ENCODE data around the gene HPRT1.

HPRT1 gene

GRCh38 chrX:134476284-134476683, 16.3 kb downstream of the HPRT1 start:
- DNase-seq (ENCODE audit: low spot score) = no peak

GRCh38 chrX:134478374-134478773, 18.4 kb downstream of the HPRT1 start:
- no peak for DNase-seq (ENCODE audit: low spot score)

GRCh38 chrX:134480061-134480460, 20.1 kb downstream of the HPRT1 start:
- DNase-seq (ENCODE audit: low spot score) = no peak

GRCh38 chrX:134481339-134481738, 21.4 kb downstream of the HPRT1 start:
- DNase-seq (ENCODE audit: low spot score) = no peak

GRCh38 chrX:134482371-134482770, 22.4 kb downstream of the HPRT1 start:
- no peak for DNase-seq (ENCODE audit: low spot score)

GRCh38 chrX:134484039-134484438, 24.1 kb downstream of the HPRT1 start:
- peak; percentile 73 for DNase-seq (ENCODE audit: low spot score)

- DNase-seq (ENCODE audit: low spot score) = no peak
Observed at GRCh38 chrX:134501941-134502340, 42.0 kb downstream of the HPRT1 start.

GRCh38 chrX:134502686-134503085, 42.7 kb downstream of the HPRT1 start:
- DNase-seq (ENCODE audit: low spot score) = no peak

- no peak for DNase-seq (ENCODE audit: low spot score)
Observed at GRCh38 chrX:134512566-134512965, 52.6 kb downstream of the HPRT1 start.

GRCh38 chrX:134513091-134513490, 53.1 kb downstream of the HPRT1 start:
- no peak for DNase-seq (ENCODE audit: low spot score)

GRCh38 chrX:134520860-134521390, 61.0 kb downstream of the HPRT1 start:
- peak; percentile 30 for DNase-seq (ENCODE audit: low spot score)

GRCh38 chrX:134524181-134524580, 64.2 kb downstream of the HPRT1 start:
- no peak for DNase-seq (ENCODE audit: low spot score)

- no peak for DNase-seq (ENCODE audit: low spot score)
Observed at GRCh38 chrX:134525086-134525792, 65.3 kb downstream of the HPRT1 start.

- DNase-seq (ENCODE audit: low spot score) = no peak
Observed at GRCh38 chrX:134526399-134526798, 66.4 kb downstream of the HPRT1 start.

GRCh38 chrX:134528960-134529359, 69.0 kb downstream of the HPRT1 start:
- DNase-seq (ENCODE audit: low spot score) = no peak

GRCh38 chrX:134529481-134529880, 69.5 kb downstream of the HPRT1 start:
- DNase-seq (ENCODE audit: low spot score) = no peak

- DNase-seq (ENCODE audit: low spot score) = no peak
Observed at GRCh38 chrX:134530845-134531244, 70.9 kb downstream of the HPRT1 start.

- no peak for DNase-seq (ENCODE audit: low spot score)
Observed at GRCh38 chrX:134533352-134533751, 73.4 kb downstream of the HPRT1 start.

GRCh38 chrX:134533952-134534351, 74.0 kb downstream of the HPRT1 start:
- no peak for DNase-seq (ENCODE audit: low spot score)

GRCh38 chrX:134537179-134537955, 77.4 kb downstream of the HPRT1 start:
- no peak for DNase-seq (ENCODE audit: low spot score)

- DNase-seq (ENCODE audit: low spot score) = no peak
Observed at GRCh38 chrX:134538316-134538715, 78.4 kb downstream of the HPRT1 start.

- DNase-seq (ENCODE audit: low spot score) = no peak
Observed at GRCh38 chrX:134541906-134542305, 81.9 kb downstream of the HPRT1 start.

GRCh38 chrX:134542485-134542884, 82.5 kb downstream of the HPRT1 start:
- no peak for DNase-seq (ENCODE audit: low spot score)
